GM12892 (cell line): ENCODE results near the gene TNS1.

Experiments
- DNase-seq: peaks from one replicate; pipeline ENCODE4 v3.0.0; 2011; ENCODE audit not compliant: insufficient read length
- FAIRE-seq: peaks from 2 replicates; lab custom pipeline; 2011; peaks lifted over from hg19 to GRCh38; lab: Jason Lieb, UNC
- POLR2A ChIP-seq: IDR thresholded peaks from 2 replicates; pipeline ENCODE4 v1.6.1; 2011; ENCODE audit warnings: low read depth, low read length, control low read depth
- POLR2AphosphoS5 ChIP-seq: IDR thresholded peaks from 2 replicates; pipeline ENCODE4 v1.6.1; 2011; ENCODE audit warnings: low read depth, low read length, control low read depth
- TAF1 ChIP-seq: IDR thresholded peaks from 2 replicates; pipeline ENCODE4 v1.6.1; 2011; ENCODE audit warnings: low read depth, mild to moderate bottlenecking, control low read depth, low read length, borderline replicate concordance

TNS1 gene

GRCh38 chr2:217868265-217868892, 134.4 kb downstream of the TNS1 start:
- FAIRE-seq (no peak), DNase-seq (no peak)
- TF ChIP-seq TAF1 (no peak), POLR2A (no peak), POLR2AphosphoS5 (no peak)

- DNase-seq = no peak
- TF ChIP-seq POLR2AphosphoS5 (no peak), TAF1 (no peak), POLR2A (no peak)
- no peak for FAIRE-seq
Observed at GRCh38 chr2:217866457-217866856, 136.3 kb downstream of the TNS1 start.

- no peak for TF ChIP-seq POLR2AphosphoS5
- no peak for TF ChIP-seq TAF1
- no peak for TF ChIP-seq POLR2A
- FAIRE-seq (no peak), DNase-seq (peak; percentile 31)
Observed at GRCh38 chr2:217864963-217865772, 137.6 kb downstream of the TNS1 start.

GRCh38 chr2:217863883-217864282, 138.9 kb downstream of the TNS1 start:
- no peak for TF ChIP-seq TAF1
- TF ChIP-seq POLR2A = no peak
- TF ChIP-seq POLR2AphosphoS5 = no peak
- DNase-seq = no peak
- no peak for FAIRE-seq

GRCh38 chr2:217861334-217861877, 141.4 kb downstream of the TNS1 start:
- FAIRE-seq = no peak
- no peak for DNase-seq
- TF ChIP-seq POLR2A = no peak

GRCh38 chr2:217859926-217860325, 142.9 kb downstream of the TNS1 start:
- no peak for FAIRE-seq
- TF ChIP-seq POLR2A (no peak), POLR2AphosphoS5 (no peak), TAF1 (no peak)
- DNase-seq = no peak

GRCh38 chr2:217858519-217859491, 144.0 kb downstream of the TNS1 start:
- no peak for FAIRE-seq
- TF ChIP-seq POLR2AphosphoS5 = no peak
- TF ChIP-seq POLR2A = no peak
- no peak for TF ChIP-seq TAF1
- no peak for DNase-seq

GRCh38 chr2:217857624-217858506, 144.9 kb downstream of the TNS1 start:
- FAIRE-seq = no peak
- no peak for DNase-seq
- TF ChIP-seq TAF1 = no peak
- no peak for TF ChIP-seq POLR2AphosphoS5
- TF ChIP-seq POLR2A = no peak

- FAIRE-seq (no peak), DNase-seq (no peak)
- TF ChIP-seq TAF1 (no peak), POLR2A (no peak), POLR2AphosphoS5 (no peak)
Observed at GRCh38 chr2:217856871-217857270, 145.9 kb downstream of the TNS1 start.

- DNase-seq (no peak), FAIRE-seq (no peak)
- TF ChIP-seq TAF1 = no peak
Observed at GRCh38 chr2:217856159-217856558, 146.6 kb downstream of the TNS1 start.
